DOHH2 (cell line): Measurements from ENCODE around the gene COX5A.
"Not testable (repeated sequence)": the region's sequence is repeated elsewhere in the genome, so short reads cannot be mapped to it uniquely, and the experiment has no call there.

Source experiments
- H3F3A ChIP-seq: fragments of 200-600 bp; sonication (generic), shearing (Covaris generic); 2 replicates; pipeline ENCODE4 v1.6.0; 2016; ENCODE audit warnings: antibody characterized with exemption, mild to moderate bottlenecking; ENCODE audit not compliant: control insufficient read depth, insufficient read depth
- H3K27ac ChIP-seq: fragments of 200-600 bp; sonication (generic); 2 replicates; pipeline ENCODE4 v1.5.1; 2014; ENCODE audit warnings: low read depth, mild to moderate bottlenecking, low read length, moderate library complexity
- H3K27me3 ChIP-seq: fragments of 200-600 bp; sonication (generic); 2 replicates; pipeline ENCODE4 v1.6.1; 2014; ENCODE audit warnings: mild to moderate bottlenecking, low read length, mixed read lengths; ENCODE audit not compliant: control insufficient read depth
- H3K36me3 ChIP-seq: fragments of 200-600 bp; sonication (generic); 2 replicates; pipeline ENCODE4 v1.6.1; 2014; ENCODE audit warnings: mild to moderate bottlenecking, low read length, moderate library complexity, mixed read lengths; ENCODE audit not compliant: control insufficient read depth
- H3K4me1 ChIP-seq: fragments of 200-600 bp; sonication (generic); 2 replicates; pipeline ENCODE4 v1.6.1; 2014; ENCODE audit warnings: mild to moderate bottlenecking, low read length, mixed read lengths; ENCODE audit not compliant: control insufficient read depth
- H3K4me2 ChIP-seq: fragments of 200-600 bp; sonication (generic); 2 replicates; pipeline ENCODE4 v1.6.0; 2014; ENCODE audit warnings: mild to moderate bottlenecking, low read length, moderate library complexity
- H3K4me3 ChIP-seq: fragments of 200-600 bp; sonication (generic); 2 replicates; pipeline ENCODE4 v1.5.1; 2014; ENCODE audit warnings: mild to moderate bottlenecking, low read length, mixed read lengths
- H3K79me2 ChIP-seq: fragments of 200-600 bp; sonication (generic); 2 replicates; pipeline ENCODE4 v1.6.1; 2014; ENCODE audit warnings: mild to moderate bottlenecking, low read length, mixed read lengths; ENCODE audit not compliant: control insufficient read depth
- H3K9me2 ChIP-seq: fragments of 200-600 bp; sonication (generic); replicated peaks from 2 replicates; pipeline ENCODE4 v1.6.1; 2014; ENCODE audit warnings: mild to moderate bottlenecking, low read length, mixed read lengths; ENCODE audit not compliant: control insufficient read depth
- H3K9me3 ChIP-seq: fragments of 200-600 bp; sonication (generic); 2 replicates; pipeline ENCODE4 v1.6.1; 2014; ENCODE audit warnings: antibody characterized with exemption, low read length, mixed read lengths; ENCODE audit not compliant: control insufficient read depth, insufficient read depth
- H4K20me1 ChIP-seq: fragments of 200-600 bp; sonication (generic); 2 replicates; pipeline ENCODE4 v1.6.0; 2014; ENCODE audit warnings: low read depth, mild to moderate bottlenecking, antibody characterized with exemption, low read length, moderate library complexity; ENCODE audit not compliant: control insufficient read depth, insufficient read depth
- EZH2phosphoT487 ChIP-seq: fragments of 200-600 bp; sonication (generic); IDR thresholded peaks from 2 replicates; pipeline ENCODE4 v1.6.1; 2017; ENCODE audit warnings: borderline replicate concordance, mild to moderate bottlenecking, antibody characterized with exemption, low read length, moderate library complexity, mixed read lengths
- TF ChIP-seq, protein P1 (sequence below): fragments of 200-600 bp; sonication (generic); IDR thresholded peaks from one replicate; pipeline ENCODE4 v1.5.1; 2014; ENCODE audit warnings: antibody characterized with exemption, mild to moderate bottlenecking, low read depth, low read length; ENCODE audit not compliant: poor library complexity, severe bottlenecking

Gene COX5A

DNA sequence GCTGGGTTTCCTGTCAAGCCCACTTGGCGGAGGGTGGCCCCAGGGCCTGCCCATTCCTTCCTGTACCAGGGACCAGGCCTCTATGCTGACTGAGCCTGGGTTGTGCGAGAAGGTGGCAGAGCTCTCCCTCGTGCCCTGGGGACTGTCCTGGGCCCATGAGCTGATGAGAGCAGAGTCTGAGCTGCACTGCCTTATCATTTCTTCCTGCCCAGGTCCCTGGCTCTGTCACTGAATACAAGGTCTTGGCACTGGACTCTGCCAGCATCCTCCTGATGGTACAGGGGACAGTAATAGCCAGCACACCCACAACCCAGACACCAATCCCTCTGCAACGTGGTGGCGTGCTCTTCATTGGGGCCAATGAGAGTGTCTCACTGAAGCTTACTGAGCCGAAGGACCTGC, 40.6 kb downstream of the COX5A start:
- no peaks in the 10 kb centered on the region for H3K27me3 ChIP-seq
- H3K9me2 ChIP-seq = no peaks in the 10 kb centered on the region
- no peaks in the 10 kb centered on the region for H3K79me2 ChIP-seq
- no peaks in the 10 kb centered on the region for H4K20me1 ChIP-seq
- peaks cover 11% of the 10 kb centered on the region for H3F3A ChIP-seq
- H3K4me3 ChIP-seq = no peak overlapping the region
- H3K27ac ChIP-seq = no peak overlapping the region
- TF ChIP-seq, protein P1, sequence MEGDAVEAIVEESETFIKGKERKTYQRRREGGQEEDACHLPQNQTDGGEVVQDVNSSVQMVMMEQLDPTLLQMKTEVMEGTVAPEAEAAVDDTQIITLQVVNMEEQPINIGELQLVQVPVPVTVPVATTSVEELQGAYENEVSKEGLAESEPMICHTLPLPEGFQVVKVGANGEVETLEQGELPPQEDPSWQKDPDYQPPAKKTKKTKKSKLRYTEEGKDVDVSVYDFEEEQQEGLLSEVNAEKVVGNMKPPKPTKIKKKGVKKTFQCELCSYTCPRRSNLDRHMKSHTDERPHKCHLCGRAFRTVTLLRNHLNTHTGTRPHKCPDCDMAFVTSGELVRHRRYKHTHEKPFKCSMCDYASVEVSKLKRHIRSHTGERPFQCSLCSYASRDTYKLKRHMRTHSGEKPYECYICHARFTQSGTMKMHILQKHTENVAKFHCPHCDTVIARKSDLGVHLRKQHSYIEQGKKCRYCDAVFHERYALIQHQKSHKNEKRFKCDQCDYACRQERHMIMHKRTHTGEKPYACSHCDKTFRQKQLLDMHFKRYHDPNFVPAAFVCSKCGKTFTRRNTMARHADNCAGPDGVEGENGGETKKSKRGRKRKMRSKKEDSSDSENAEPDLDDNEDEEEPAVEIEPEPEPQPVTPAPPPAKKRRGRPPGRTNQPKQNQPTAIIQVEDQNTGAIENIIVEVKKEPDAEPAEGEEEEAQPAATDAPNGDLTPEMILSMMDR = no peak
- TF ChIP-seq EZH2phosphoT487 = no peak
- peaks cover 75% of the 10 kb centered on the region for H3K36me3 ChIP-seq
- H3K9me3 ChIP-seq = no peaks in the 10 kb centered on the region
- peaks cover 18% of the 10 kb centered on the region for H3K4me1 ChIP-seq
- no peak overlapping the region for H3K4me2 ChIP-seq

DNA sequence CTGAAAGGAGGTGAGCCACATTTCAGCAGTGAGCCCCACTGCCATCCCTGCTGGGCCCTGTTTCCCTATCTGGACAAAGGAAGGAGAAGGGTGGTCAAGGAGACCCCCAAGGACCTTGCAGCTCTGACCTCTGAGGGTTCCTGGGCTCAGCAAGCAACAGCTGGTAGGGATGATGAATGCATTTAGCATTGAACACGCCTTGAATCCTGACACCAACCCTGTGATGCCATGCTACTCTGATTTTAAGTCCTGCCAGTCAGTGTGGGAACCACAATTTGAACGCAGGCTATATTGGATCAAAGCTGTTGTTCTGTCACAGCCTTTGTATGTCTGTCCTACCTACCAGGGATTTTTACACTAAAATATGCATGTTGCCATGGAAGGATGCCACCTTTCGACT, 41.6 kb downstream of the COX5A start:
- no peak for TF ChIP-seq EZH2phosphoT487
- TF ChIP-seq, protein P1 = no peak
- H3K27ac ChIP-seq = no peak overlapping the region
- peaks cover 14% of the 10 kb centered on the region for H3K4me1 ChIP-seq
- H3K4me3 ChIP-seq = no peak overlapping the region
- H3K79me2 ChIP-seq = peaks cover 2% of the 10 kb centered on the region; the same call in 1 of the 2 replicates
- H3K4me2 ChIP-seq = no peak overlapping the region
- no peaks in the 10 kb centered on the region for H3K27me3 ChIP-seq
- H3K36me3 ChIP-seq = peaks cover 76% of the 10 kb centered on the region
- no peaks in the 10 kb centered on the region for H4K20me1 ChIP-seq
- peaks cover 6% of the 10 kb centered on the region; the same call in 1 of the 2 replicates for H3F3A ChIP-seq
- H3K9me2 ChIP-seq = no peaks in the 10 kb centered on the region
- H3K9me3 ChIP-seq = no peaks in the 10 kb centered on the region

DNA sequence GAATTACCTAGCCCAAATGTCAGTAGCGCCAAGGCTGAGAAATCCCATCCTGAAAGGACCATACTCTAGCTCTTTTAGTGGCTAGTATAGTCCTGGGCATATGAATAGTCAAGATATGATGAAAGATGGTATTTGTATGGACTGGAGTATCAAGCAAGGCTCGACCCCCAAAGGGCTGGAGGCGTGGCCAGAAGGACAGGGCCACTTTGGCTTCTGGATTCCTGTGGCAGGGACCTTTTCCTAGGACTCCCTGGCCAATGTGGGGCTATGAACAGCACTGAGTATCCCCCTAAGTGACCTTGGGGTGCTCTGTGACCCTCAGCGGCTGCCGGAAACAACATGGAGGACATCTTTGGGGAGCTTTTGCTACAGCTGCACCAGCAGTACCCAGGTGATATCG, 42.0 kb downstream of the COX5A start:
- H3K36me3 ChIP-seq = peaks cover 75% of the 10 kb centered on the region
- no peak overlapping the region for H3K27ac ChIP-seq
- H3K9me3 ChIP-seq = no peaks in the 10 kb centered on the region
- H3F3A ChIP-seq = peaks cover 6% of the 10 kb centered on the region; the same call in 1 of the 2 replicates
- TF ChIP-seq, protein P1 = no peak
- no peak for TF ChIP-seq EZH2phosphoT487
- H4K20me1 ChIP-seq = no peaks in the 10 kb centered on the region
- no peak overlapping the region for H3K4me3 ChIP-seq
- H3K79me2 ChIP-seq = peaks cover 5% of the 10 kb centered on the region
- H3K27me3 ChIP-seq = no peaks in the 10 kb centered on the region
- peaks cover 16% of the 10 kb centered on the region for H3K4me1 ChIP-seq
- no peak overlapping the region for H3K4me2 ChIP-seq
- no peaks in the 10 kb centered on the region for H3K9me2 ChIP-seq

DNA sequence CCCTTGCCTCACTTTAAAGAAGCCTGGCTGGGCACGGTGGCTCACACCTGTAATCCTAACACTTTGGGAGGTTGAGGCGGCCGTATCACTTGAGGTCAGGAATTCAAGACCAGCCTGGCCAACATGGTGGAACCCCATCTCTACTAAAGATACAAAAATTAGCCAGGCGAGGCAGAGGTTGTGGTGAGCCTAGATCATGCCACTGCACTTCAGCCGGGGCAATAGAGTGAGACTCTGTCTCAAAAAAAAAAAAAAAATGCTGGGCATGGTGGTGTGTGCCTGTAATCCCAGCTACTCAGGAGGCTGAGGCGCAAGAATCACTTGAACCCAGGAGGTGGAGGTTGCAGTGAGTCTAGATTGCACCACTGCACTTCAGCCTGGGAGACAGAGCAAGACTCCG, 43.5 kb downstream of the COX5A start:
- not testable (repeated sequence) for H3K9me3 ChIP-seq, H4K20me1 ChIP-seq, H3K27me3 ChIP-seq, H3K27ac ChIP-seq, H3K4me3 ChIP-seq, H3K9me2 ChIP-seq, H3K4me2 ChIP-seq, H3F3A ChIP-seq
- Histone ChIP-seq H3K36me3 (peaks cover 62% of the 10 kb centered on the region), H3K79me2 (peaks cover 14% of the 10 kb centered on the region), H3K4me1 (peaks cover 25% of the 10 kb centered on the region)
